HAP-1 (cell line): ENCODE measurements around the gene GRPEL1.

Experiments used
- DNase-seq, 2 experiments: peaks; one replicate each; pipeline ENCODE4 v3.0.0-alpha.2; 2016 to 2020; ENCODE audit warnings: low spot score in 2 of 2
- H3K27me3 ChIP-seq: fragments of 250-450 bp; sonication (Bioruptor Pico); 2 replicates; pipeline ENCODE4 v1.5.1; 2020; ENCODE audit warnings: low read depth, mild to moderate bottlenecking, moderate library complexity
- H3K36me3 ChIP-seq: fragments of 250-450 bp; sonication (Bioruptor Pico); replicated peaks from 2 replicates; pipeline ENCODE4 v1.5.1; 2020; ENCODE audit warnings: mild to moderate bottlenecking
- H3K4me1 ChIP-seq: fragments of 250-450 bp; sonication (Bioruptor Pico); 2 replicates; pipeline ENCODE4 v1.5.1; 2020; ENCODE audit warnings: mild to moderate bottlenecking
- H3K4me3 ChIP-seq: fragments of 250-450 bp; sonication (Bioruptor Pico); 2 replicates; pipeline ENCODE4 v1.5.1; 2020; ENCODE audit warnings: mild to moderate bottlenecking, moderate library complexity
- H3K9me3 ChIP-seq: fragments of 250-450 bp; sonication (Bioruptor Pico); 2 replicates; pipeline ENCODE4 v1.5.1; 2020; ENCODE audit warnings: mild to moderate bottlenecking, moderate library complexity
- in situ Hi-C: fragments of 300-500 bp; cut with MboI; formaldehyde crosslinking; loops from 3 replicates; pipeline ENCODE4 v1.14.3; 2020; ENCODE audit warnings: low sequenced_read_pairs, inconsistent platforms, mixed read lengths

Gene GRPEL1

GRCh38 chr4:7068279-7068842, 497 bp upstream of the GRPEL1 start:
- Histone ChIP-seq H3K9me3 (no peaks in the 10 kb centered on the region), H3K4me1 (peaks cover 19% of the 10 kb centered on the region), H3K4me3 (peak overlapping the region; percentile 89), H3K36me3 (peaks cover 26% of the 10 kb centered on the region), H3K27me3 (no peaks in the 10 kb centered on the region)
- DNase-seq, result no peak
- in situ Hi-C loops, result no loop called here

- peak overlapping the region; percentile 89 for H3K4me3 ChIP-seq
- peaks cover 37% of the 10 kb centered on the region for H3K36me3 ChIP-seq
- H3K27me3 ChIP-seq, result no peaks in the 10 kb centered on the region
- in situ Hi-C loops, result no loop called here
- H3K4me1 ChIP-seq, result peaks cover 19% of the 10 kb centered on the region
- no peaks in the 10 kb centered on the region for H3K9me3 ChIP-seq
- DNase-seq, result no peak
These were observed 775 bp downstream of the GRPEL1 start for GRCh38 chr4:7067126-7067451.

- H3K9me3 ChIP-seq, result no peaks in the 10 kb centered on the region
- peaks cover 19% of the 10 kb centered on the region for H3K4me1 ChIP-seq
- H3K36me3 ChIP-seq, result peaks cover 43% of the 10 kb centered on the region
- peak overlapping the region; percentile 89 for H3K4me3 ChIP-seq
- in situ Hi-C loops, result no loop called here
- no peak for DNase-seq
- no peaks in the 10 kb centered on the region for H3K27me3 ChIP-seq
These were observed 1.4 kb downstream of the GRPEL1 start for GRCh38 chr4:7066493-7066892.

- Histone ChIP-seq H3K4me1 (peaks cover 19% of the 10 kb centered on the region), H3K9me3 (no peaks in the 10 kb centered on the region), H3K27me3 (no peaks in the 10 kb centered on the region), H3K4me3 (peak overlapping the region; percentile 89), H3K36me3 (peaks cover 47% of the 10 kb centered on the region)
- DNase-seq, result no peak
- in situ Hi-C loops, result no loop called here
These were observed 1.9 kb downstream of the GRPEL1 start for GRCh38 chr4:7066006-7066405.

- peaks cover 74% of the 10 kb centered on the region for H3K36me3 ChIP-seq
These were observed 4.5 kb downstream of the GRPEL1 start for GRCh38 chr4:7063362-7063761.

GRCh38 chr4:7062816-7063215, 5.0 kb downstream of the GRPEL1 start:
- Histone ChIP-seq H3K27me3 (no peaks in the 10 kb centered on the region), H3K9me3 (no peaks in the 10 kb centered on the region), H3K4me3 (no peak overlapping the region), H3K4me1 (peaks cover 9% of the 10 kb centered on the region; the same call in 1 of the 2 replicates), H3K36me3 (peaks cover 76% of the 10 kb centered on the region)
- in situ Hi-C loops, result no loop called here
- no peak for DNase-seq

More at GRCh38 chr4:7063362-7063761, 4.5 kb downstream of the GRPEL1 start:
- no peak for DNase-seq
- Histone ChIP-seq H3K4me1 (peaks cover 9% of the 10 kb centered on the region; the same call in 1 of the 2 replicates), H3K4me3 (no peak overlapping the region), H3K27me3 (no peaks in the 10 kb centered on the region), H3K9me3 (no peaks in the 10 kb centered on the region)
- in situ Hi-C loops, result no loop called here

- in situ Hi-C loops, result no loop called here
- no peak for DNase-seq
- no peaks in the 10 kb centered on the region for H3K27me3 ChIP-seq
- H3K36me3 ChIP-seq, result peaks cover 76% of the 10 kb centered on the region
- H3K4me1 ChIP-seq, result peaks cover 9% of the 10 kb centered on the region; the same call in 1 of the 2 replicates
- H3K9me3 ChIP-seq, result no peaks in the 10 kb centered on the region
- H3K4me3 ChIP-seq, result no peak overlapping the region
These were observed 6.0 kb downstream of the GRPEL1 start for GRCh38 chr4:7061815-7062214.

GRCh38 chr4:7060346-7061150, 7.3 kb downstream of the GRPEL1 start:
- Histone ChIP-seq H3K4me1 (no peaks in the 10 kb centered on the region), H3K9me3 (no peaks in the 10 kb centered on the region), H3K36me3 (peaks cover 83% of the 10 kb centered on the region), H3K27me3 (no peaks in the 10 kb centered on the region), H3K4me3 (no peak overlapping the region)
- in situ Hi-C loops, result no loop called here
- no peak for DNase-seq

GRCh38 chr4:7059662-7060061, 8.2 kb downstream of the GRPEL1 start:
- Histone ChIP-seq H3K4me1 (no peaks in the 10 kb centered on the region), H3K27me3 (no peaks in the 10 kb centered on the region), H3K9me3 (no peaks in the 10 kb centered on the region), H3K36me3 (peaks cover 83% of the 10 kb centered on the region), H3K4me3 (no peak overlapping the region)
- in situ Hi-C loops, result no loop called here
- no peak for DNase-seq

GRCh38 chr4:7058792-7059191, 9.1 kb downstream of the GRPEL1 start:
- Histone ChIP-seq H3K9me3 (no peaks in the 10 kb centered on the region), H3K4me1 (no peaks in the 10 kb centered on the region), H3K36me3 (peaks cover 85% of the 10 kb centered on the region), H3K4me3 (no peak overlapping the region), H3K27me3 (no peaks in the 10 kb centered on the region)
- no peak for DNase-seq
- in situ Hi-C loops, result no loop called here

- no peak for DNase-seq
- no peaks in the 10 kb centered on the region for H3K9me3 ChIP-seq
- no peaks in the 10 kb centered on the region for H3K4me1 ChIP-seq
- H3K36me3 ChIP-seq, result peaks cover 67% of the 10 kb centered on the region
- in situ Hi-C loops, result no loop called here
- no peak overlapping the region for H3K4me3 ChIP-seq
- no peaks in the 10 kb centered on the region for H3K27me3 ChIP-seq
These were observed 11.9 kb downstream of the GRPEL1 start for GRCh38 chr4:7055990-7056325.

- no peak for DNase-seq
- in situ Hi-C loops, result no loop called here
- Histone ChIP-seq H3K36me3 (peaks cover 61% of the 10 kb centered on the region), H3K4me3 (no peak overlapping the region), H3K4me1 (no peaks in the 10 kb centered on the region), H3K9me3 (no peaks in the 10 kb centered on the region), H3K27me3 (no peaks in the 10 kb centered on the region)
These were observed 12.5 kb downstream of the GRPEL1 start for GRCh38 chr4:7055111-7055989.

GRCh38 chr4:7054106-7054880, 13.6 kb downstream of the GRPEL1 start:
- Histone ChIP-seq H3K4me3 (no peak overlapping the region), H3K4me1 (no peaks in the 10 kb centered on the region), H3K36me3 (peaks cover 50% of the 10 kb centered on the region), H3K27me3 (no peaks in the 10 kb centered on the region), H3K9me3 (no peaks in the 10 kb centered on the region)
- no peak for DNase-seq
- in situ Hi-C loops, result no loop called here
